Esophagus (tissue), 2 donors: ENCODE data around the gene SCN9A. TPM values are rescaled to one million over a fixed set of nuclear protein-coding genes. Genes with fewer than 3 reads are reported as not detected.

Experiments used
- H3K27ac ChIP-seq, 2 donors: one replicate each; pipeline ENCODE4 v1.5.1; 2013; ENCODE audit warnings: low read depth in 2 of 2, mild to moderate bottlenecking in 2 of 2, inconsistent platforms in 1 of 2, low read length in 1 of 2, moderate library complexity in 1 of 2
- H3K27me3 ChIP-seq, 2 donors: one replicate each; pipeline ENCODE4 v1.6.1; 2013; ENCODE audit warnings: low read length in 2 of 2, control low read depth in 1 of 2, mild to moderate bottlenecking in 1 of 2; ENCODE audit not compliant: insufficient read depth in 2 of 2, control insufficient read depth in 1 of 2
- H3K36me3 ChIP-seq, 2 donors: one replicate each; pipeline ENCODE4 v1.6.1; 2013; ENCODE audit warnings: low read length in 1 of 2; ENCODE audit not compliant: control insufficient read depth in 2 of 2, insufficient read depth in 2 of 2
- H3K4me1 ChIP-seq, 2 donors: one replicate each; pipeline ENCODE4 v1.6.1; 2013; ENCODE audit warnings: low read length in 1 of 2; ENCODE audit not compliant: control insufficient read depth in 2 of 2, insufficient read depth in 2 of 2
- H3K4me3 ChIP-seq, 2 donors: one replicate each; pipeline ENCODE4 v1.5.1; 2013; ENCODE audit warnings: low read length in 2 of 2, mild to moderate bottlenecking in 2 of 2, low read depth in 1 of 2, moderate library complexity in 1 of 2
- H3K9me3 ChIP-seq, 2 donors: one replicate each; pipeline ENCODE4 v1.6.1; 2013; ENCODE audit warnings: mild to moderate bottlenecking in 2 of 2, low read depth in 1 of 2, low read length in 1 of 2, moderate library complexity in 1 of 2; ENCODE audit not compliant: control insufficient read depth in 2 of 2, insufficient read depth in 1 of 2
- WGBS, 2 donors: extraction: QIAGEN DNeasy Blood & Tissue Kit; methylation state at CpG; one replicate each; pipeline ENCODE4 v1.1.7; 2013; 5-methylcytosine and 5-hydroxymethylcytosine counted together
- polyA plus RNA-seq, 2 donors: library from polyadenylated mRNA; stranded (reverse); fragments of 200-250 nt; gene quantifications; one replicate each; pipeline ENCODE4 v1.2.3, GENCODE V29; 2013
- donor health status: healthy with polysubstance abuse.
- donor health status: Bipolar disorder and iron deficiency.

The SCN9A gene
- polyA plus RNA-seq, 2 donors, result 0.10 to 0.12 TPM

GRCh38 chr2:166239548-166239947 is 136.2 kb downstream of the SCN9A start:
- 63 to 64% methylated on average over 3 of the region's 3 CpGs for WGBS, 2 donors
- Histone ChIP-seq H3K9me3 (no peaks in the 10 kb centered on the region), H3K4me3 (no peak overlapping the region), H3K27me3 (no peaks in the 10 kb centered on the region), H3K27ac (no peak overlapping the region), H3K4me1 (no peaks in the 10 kb centered on the region), H3K36me3 (no peaks in the 10 kb centered on the region)

GRCh38 chr2:166238176-166238575 is 137.6 kb downstream of the SCN9A start:
- Histone ChIP-seq H3K36me3 (no peaks in the 10 kb centered on the region), H3K4me1 (no peaks in the 10 kb centered on the region), H3K27ac (no peak overlapping the region), H3K27me3 (no peaks in the 10 kb centered on the region), H3K4me3 (no peak overlapping the region), H3K9me3 (no peaks in the 10 kb centered on the region)

GRCh38 chr2:166234112-166234846 is 141.5 kb downstream of the SCN9A start:
- no peaks in the 10 kb centered on the region for H3K27me3 ChIP-seq
- no peak overlapping the region for H3K4me3 ChIP-seq
- no peak overlapping the region for H3K27ac ChIP-seq
- no peaks in the 10 kb centered on the region for H3K9me3 ChIP-seq
- H3K4me1 ChIP-seq, result no peaks in the 10 kb centered on the region
- H3K36me3 ChIP-seq, result no peaks in the 10 kb centered on the region
- 73 to 74% methylated on average over 7 of the region's 7 CpGs for WGBS, 2 donors

DNA sequence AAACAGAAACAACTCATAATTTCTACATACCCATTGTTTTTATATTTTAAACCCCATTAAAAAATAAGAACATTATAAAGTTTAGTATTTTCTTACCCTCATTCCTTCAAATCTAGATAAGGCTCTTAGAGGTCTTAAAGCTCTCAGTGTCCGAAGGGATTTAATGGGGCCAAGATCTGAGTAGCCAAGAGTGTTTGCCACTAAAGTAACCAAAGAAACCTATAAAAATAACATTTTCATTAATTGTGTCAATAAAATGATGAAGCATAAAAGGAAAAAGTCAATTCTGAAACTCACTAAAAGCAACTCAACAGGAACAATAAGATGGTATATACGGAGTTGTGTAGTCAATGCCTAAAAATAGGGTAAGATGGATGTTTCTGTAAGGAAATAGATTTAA is 142.5 kb downstream of the SCN9A start:
- no peak overlapping the region for H3K27ac ChIP-seq
- WGBS, 2 donors, result 90 to 91% methylated on average over 2 of the region's 2 CpGs
- H3K36me3 ChIP-seq, result no peaks in the 10 kb centered on the region
- H3K4me1 ChIP-seq, result no peaks in the 10 kb centered on the region
- H3K9me3 ChIP-seq, result no peaks in the 10 kb centered on the region
- H3K4me3 ChIP-seq, result no peak overlapping the region
- no peaks in the 10 kb centered on the region for H3K27me3 ChIP-seq

- Histone ChIP-seq H3K27me3 (no peaks in the 10 kb centered on the region), H3K27ac (no peak overlapping the region), H3K9me3 (no peaks in the 10 kb centered on the region), H3K4me3 (no peak overlapping the region), H3K4me1 (no peaks in the 10 kb centered on the region), H3K36me3 (no peaks in the 10 kb centered on the region)
- 44 to 63% methylated on average over 2 of the region's 2 CpGs for WGBS, 2 donors
These were observed 145.0 kb downstream of the SCN9A start for GRCh38 chr2:166230724-166231070.

DNA sequence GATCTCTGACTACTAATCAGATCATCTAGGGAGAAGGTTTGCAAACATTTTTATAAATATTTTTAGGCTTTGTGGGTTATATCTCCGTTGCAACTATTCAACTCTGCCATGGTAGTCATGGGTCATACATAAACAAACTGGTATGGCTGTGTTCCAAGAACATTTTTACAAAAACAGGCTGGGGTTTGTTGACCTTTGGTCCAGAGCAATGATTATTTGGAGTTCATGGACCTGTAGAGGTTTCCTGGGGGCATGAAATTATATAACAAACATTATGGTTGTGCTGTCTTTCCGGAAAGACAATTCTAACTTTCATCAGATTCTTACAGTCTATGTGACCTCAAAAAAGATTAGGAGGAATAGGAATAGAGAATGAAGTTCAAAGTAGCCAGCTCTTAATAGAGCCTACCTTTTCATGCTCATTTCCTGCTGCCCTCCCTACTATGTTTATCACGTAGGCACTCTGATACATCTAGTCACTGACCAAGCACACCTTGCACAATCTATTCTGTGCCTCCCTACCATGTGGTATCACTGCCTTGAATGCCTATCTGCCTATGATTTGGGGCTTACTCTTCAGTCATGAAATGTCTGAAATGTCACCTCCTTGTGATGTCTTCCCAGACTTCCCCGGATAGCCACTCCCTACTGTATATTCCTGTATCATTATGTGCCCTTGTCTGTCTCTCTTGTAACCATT is 145.6 kb downstream of the SCN9A start:
- Histone ChIP-seq H3K27me3 (no peaks in the 10 kb centered on the region), H3K36me3 (no peaks in the 10 kb centered on the region), H3K4me3 (no peak overlapping the region), H3K9me3 (no peaks in the 10 kb centered on the region), H3K27ac (no peak overlapping the region), H3K4me1 (no peaks in the 10 kb centered on the region)
- 58 to 67% methylated on average over 4 of the region's 4 CpGs for WGBS, 2 donors

GRCh38 chr2:166229678-166230023 is 146.1 kb downstream of the SCN9A start:
- Histone ChIP-seq H3K27me3 (no peaks in the 10 kb centered on the region), H3K36me3 (no peaks in the 10 kb centered on the region), H3K27ac (no peak overlapping the region), H3K9me3 (no peaks in the 10 kb centered on the region), H3K4me3 (no peak overlapping the region), H3K4me1 (no peaks in the 10 kb centered on the region)

GRCh38 chr2:166224197-166224596 is 151.5 kb downstream of the SCN9A start:
- H3K4me3 ChIP-seq, result no peak overlapping the region
- no peaks in the 10 kb centered on the region for H3K4me1 ChIP-seq
- H3K9me3 ChIP-seq, result no peaks in the 10 kb centered on the region
- H3K27ac ChIP-seq, result no peak overlapping the region
- no peaks in the 10 kb centered on the region for H3K36me3 ChIP-seq
- H3K27me3 ChIP-seq, result no peaks in the 10 kb centered on the region

DNA sequence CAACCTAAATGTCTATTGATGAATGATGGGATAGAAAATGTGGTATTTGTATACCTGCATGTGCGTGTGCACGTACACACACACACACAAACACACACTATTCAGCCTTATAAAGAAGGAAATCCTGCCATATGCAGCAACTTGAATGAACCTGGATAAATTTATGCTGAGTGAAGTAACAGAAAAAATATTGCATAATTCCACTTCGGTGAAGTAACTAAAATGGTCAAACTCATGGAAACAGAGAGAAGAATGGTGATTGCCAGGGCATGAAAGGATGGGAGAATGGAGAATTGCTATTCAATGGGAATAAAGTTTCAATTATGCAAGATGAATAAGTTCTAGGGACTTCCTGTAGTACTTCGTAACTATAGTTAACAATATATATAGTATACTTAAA is 152.4 kb downstream of the SCN9A start:
- 93 to 96% methylated on average over 4 of the region's 4 CpGs for WGBS, 2 donors
- Histone ChIP-seq H3K4me3 (no peak overlapping the region), H3K36me3 (no peaks in the 10 kb centered on the region), H3K4me1 (no peaks in the 10 kb centered on the region), H3K27me3 (no peaks in the 10 kb centered on the region), H3K9me3 (no peaks in the 10 kb centered on the region), H3K27ac (no peak overlapping the region)

DNA sequence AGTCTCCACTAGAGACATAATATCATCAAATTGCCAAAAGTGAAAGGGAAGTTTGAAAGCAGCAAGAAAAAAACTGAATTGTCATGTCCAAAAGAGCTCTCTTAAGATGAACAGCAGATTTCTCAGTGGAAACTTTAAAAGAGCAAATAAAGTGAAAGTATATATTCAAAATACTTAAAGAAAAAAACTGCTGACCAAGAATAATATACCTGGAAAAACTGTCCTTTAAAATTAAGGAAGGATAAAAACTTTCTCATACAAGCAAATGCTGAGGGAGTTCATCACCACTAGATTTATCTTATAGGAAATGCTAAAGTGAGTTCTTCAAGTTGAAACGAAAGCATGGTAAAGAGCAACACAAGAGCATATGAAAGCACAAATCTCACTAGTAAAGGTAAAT is 164.7 kb downstream of the SCN9A start:
- Histone ChIP-seq H3K4me1 (no peaks in the 10 kb centered on the region), H3K27me3 (no peaks in the 10 kb centered on the region), H3K27ac (no peak overlapping the region), H3K36me3 (no peaks in the 10 kb centered on the region), H3K9me3 (no peaks in the 10 kb centered on the region), H3K4me3 (no peak overlapping the region)
- WGBS, 2 donors, result 88 to 95% methylated on average over 1 of the region's 1 CpG
